GM21447 (cell line): ENCODE data around the gene STN1.

ENCODE experiments used
- ATAC-seq: cut with Tn5 transposase; IDR thresholded peaks from one replicate; pipeline ENCODE4 v1.9.1; 2021; ENCODE audit not compliant: unreplicated experiment

STN1 gene

DNA sequence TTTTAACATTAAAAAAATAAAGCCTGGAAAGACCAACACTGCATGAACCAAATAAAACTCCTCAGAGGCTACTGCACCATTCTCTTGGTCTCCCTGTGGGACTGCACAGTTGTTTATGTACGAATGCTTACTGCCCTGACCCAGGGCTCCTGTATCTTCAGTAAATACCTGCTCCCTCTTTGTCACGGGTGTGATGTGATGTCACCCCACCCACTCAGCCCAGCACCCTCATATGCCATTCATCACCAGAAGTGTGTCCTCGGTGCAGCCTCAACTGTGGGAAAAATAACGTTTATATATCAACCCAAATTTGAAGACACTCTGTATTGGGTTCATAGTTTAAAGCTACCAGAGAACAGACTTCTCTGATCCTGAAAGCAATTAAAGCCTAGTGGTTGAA, 48.6 kb downstream of the STN1 start:
- no peak for ATAC-seq

DNA sequence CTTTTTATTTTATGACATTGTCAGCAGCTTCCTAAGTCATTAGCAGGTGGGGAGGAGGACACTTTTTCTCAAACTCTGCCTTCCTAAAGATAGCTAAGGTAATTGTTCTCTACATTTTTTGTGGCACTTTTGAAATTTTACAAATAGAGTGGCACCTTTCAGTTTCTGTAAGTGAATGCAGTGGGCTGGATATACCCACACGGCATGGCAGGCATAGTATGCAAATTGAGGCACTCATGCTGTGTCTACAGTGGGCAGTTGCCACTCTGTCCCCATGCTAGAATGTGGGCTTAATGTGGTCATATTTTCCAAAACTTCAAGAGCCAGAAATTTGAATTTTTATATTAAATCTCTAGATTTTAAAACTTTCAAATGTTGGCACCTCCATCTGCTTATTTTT, 49.8 kb downstream of the STN1 start:
- ATAC-seq, result no peak

GRCh38 chr10:103861505-103861904, 56.5 kb downstream of the STN1 start:
- no peak for ATAC-seq

DNA sequence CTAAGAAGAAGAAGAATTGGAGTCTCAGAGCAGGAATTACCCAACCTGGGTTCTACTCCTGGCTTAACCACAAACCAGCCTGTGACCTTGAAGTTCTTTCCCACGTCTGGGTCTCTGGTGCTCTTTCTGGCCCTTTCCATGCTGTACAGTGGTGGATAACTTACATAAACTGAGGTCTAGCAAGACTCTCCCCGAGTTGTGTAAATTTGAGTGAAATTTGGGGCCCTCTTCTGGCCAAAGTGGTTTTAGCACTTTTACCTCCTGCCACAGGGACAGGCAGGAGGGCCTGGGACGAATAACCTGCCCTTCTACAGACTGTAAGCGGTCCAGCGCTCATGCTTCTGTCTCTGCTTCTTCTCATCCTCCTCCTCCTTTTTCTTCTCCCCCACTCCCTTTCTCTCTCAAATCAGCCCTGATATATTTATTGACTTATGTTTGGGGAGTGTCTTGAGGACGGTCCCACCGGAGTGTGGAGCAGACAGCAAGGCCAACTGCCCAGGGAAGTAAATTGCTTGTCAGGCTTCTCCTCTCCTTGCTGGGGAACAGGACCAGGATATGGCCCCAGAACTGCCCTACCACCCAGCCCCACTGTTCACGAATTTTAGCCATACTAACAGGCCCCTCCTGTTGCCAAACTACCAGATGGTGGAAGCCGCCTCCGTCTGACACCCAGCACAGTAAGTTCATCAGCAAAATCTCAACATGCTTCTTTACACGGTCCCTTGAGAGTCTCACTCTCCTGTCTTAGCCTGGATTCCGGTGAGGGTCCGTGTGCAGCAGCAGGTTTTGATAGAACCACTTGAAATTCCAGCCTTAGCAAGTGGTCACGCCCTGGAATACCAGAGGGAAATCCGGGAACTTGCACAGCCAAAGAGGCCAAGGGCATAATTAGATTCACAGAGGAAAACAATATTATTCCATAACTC, 58.6 kb downstream of the STN1 start:
- peak; percentile 68 for ATAC-seq

- no peak for ATAC-seq
These were observed 59.6 kb downstream of the STN1 start for GRCh38 chr10:103858360-103858759.

DNA sequence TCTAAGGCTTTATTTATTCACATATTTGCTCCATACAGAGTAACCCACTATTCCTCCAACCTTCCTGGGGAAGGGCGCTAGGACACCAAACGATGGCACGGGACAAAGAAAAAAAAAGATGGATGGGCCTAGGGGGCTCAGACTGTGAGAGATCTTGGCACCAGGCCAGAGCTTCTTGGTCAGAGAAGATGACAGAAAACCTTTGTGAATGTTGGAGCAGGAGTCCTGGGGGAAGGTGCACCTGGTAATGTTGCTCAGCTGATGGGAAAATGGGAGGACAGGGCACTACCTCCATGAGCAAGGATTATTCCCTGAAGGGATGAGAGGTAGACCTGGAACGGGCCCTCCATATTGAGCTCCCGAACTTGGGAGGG, 61.2 kb downstream of the STN1 start:
- ATAC-seq, result no peak

GRCh38 chr10:103855852-103856796, 61.9 kb downstream of the STN1 start:
- ATAC-seq, result no peak

- ATAC-seq, result no peak
These were observed 62.6 kb downstream of the STN1 start, which contains the start of gene SH3PXD2A for GRCh38 chr10:103855424-103855823. Gene SH3PXD2A, minus strand, starts transcription at chr10:103855576. Its CDS starts 310 bp downstream, at chr10:103855266.

- ATAC-seq, result no peak
These were observed 63.1 kb downstream of the STN1 start for GRCh38 chr10:103854686-103855391.

GRCh38 chr10:103854265-103854685, 63.7 kb downstream of the STN1 start:
- no peak for ATAC-seq

DNA sequence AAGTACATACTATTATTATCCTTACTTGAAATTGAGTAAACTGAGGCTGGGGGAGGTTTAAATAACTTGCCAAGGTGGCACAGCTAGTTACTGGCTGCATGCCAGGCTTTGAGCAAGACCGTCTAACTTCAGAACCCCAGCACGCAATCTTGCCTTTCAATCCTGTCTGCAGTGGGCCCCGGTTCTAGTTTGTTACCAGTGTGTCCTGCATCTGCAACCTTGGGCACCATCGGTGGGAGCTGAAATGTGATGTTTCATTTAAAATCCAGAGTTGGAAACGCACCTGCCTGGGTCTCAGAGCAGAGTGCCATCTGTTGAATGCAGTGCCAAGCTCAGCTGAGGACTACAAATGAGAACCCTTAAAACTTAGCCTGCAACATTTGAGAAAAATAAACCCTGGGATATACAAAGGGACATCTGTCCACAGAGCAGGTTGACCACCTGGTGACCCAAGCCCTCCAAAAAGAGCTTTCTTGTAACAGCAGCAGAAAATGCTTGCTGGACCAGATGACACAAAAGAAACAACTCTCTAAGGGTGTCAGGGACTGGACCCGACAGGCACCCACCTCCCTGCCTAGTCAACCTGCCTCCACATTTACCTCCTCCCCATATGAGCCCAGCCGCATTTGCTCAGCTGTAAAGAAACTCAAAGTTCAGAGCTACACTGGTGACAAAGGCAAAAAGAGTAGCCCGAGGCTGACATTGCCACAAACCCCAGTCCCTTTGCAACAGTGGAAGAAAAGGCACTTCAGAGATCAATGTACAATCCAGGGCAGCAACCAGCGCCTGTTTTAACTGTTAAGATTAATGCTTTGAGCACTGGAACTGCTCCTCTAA, 64.3 kb downstream of the STN1 start:
- ATAC-seq, result no peak

- ATAC-seq, result no peak
These were observed 65.1 kb downstream of the STN1 start for GRCh38 chr10:103852856-103853255.

GRCh38 chr10:103852189-103852711, 65.7 kb downstream of the STN1 start:
- no peak for ATAC-seq

- ATAC-seq, result no peak
These were observed 66.7 kb downstream of the STN1 start for GRCh38 chr10:103851261-103851660.

- no peak for ATAC-seq
These were observed 67.5 kb downstream of the STN1 start for GRCh38 chr10:103850572-103850895.

DNA sequence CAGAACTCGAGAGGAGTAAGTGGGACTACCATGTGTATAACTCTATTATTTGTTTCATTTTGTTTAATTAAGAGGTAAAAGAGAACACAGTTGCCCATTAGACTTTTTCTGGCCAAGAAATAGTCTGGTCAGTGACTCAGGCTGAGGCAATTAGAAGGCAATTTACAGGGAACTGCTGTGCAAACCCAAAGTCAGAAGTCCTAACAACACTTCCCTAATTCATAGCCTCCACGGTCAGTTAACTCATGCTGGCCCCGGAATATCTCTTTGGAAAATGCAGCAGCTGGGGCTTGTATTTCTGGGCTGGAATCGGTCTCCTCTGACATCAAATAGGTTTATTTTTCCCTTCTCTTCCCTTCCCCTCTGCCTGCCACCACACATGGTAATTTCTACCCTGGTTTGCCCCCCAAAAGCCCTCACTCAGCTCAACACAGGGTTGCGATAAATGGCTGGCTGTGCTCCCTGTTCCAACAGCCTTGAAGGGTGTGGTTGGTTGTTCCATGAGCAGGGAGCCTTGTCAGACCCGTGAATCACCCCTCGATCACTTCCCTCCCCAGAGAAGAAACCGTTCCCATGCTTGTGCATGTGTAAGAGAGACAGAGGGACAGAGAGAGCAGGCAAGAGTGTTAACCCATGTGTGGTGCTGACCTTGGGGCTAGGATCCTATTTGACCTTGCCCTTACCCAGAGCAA, 68.0 kb downstream of the STN1 start:
- ATAC-seq, result no peak

- ATAC-seq, result no peak
These were observed 68.6 kb downstream of the STN1 start for GRCh38 chr10:103849212-103849877.

DNA sequence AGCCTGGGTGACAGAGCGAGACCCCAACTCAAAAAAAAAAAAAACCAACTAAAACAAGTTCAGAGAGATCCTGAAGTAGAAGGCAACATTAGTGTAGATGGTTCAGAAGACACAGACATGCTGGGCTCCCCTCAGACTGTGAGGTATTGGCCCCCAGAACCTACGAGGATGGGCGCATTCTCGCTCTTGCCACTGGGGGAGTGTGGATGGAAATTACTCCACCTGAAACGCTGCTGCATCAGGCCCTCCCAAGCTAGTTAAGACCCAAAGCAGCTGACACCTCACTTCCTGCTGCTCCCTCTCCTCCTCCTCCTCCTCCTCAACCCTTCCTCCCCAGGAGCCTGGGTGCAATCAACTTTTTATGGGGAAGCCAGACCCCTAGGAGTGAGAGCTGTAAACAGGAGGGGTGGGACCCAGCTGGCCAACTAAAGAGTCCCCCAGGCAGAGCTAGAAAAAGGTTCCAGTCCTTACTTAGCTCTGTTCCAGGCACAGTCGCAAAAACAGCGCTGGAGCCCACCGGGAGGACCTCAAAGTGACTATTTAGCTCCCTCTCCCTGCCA, 70.0 kb downstream of the STN1 start:
- no peak for ATAC-seq

- ATAC-seq, result no peak
These were observed 70.6 kb downstream of the STN1 start for GRCh38 chr10:103847346-103847745.
